DOHH2 (cell line): ENCODE measurements around the gene VAV2.

Experiments
- H3F3A ChIP-seq: fragments of 200-600 bp; sonication (generic), shearing (Covaris generic); 2 replicates; pipeline ENCODE4 v1.6.0; 2016; ENCODE audit warnings: antibody characterized with exemption, mild to moderate bottlenecking; ENCODE audit not compliant: control insufficient read depth, insufficient read depth
- H3K27ac ChIP-seq: fragments of 200-600 bp; sonication (generic); 2 replicates; pipeline ENCODE4 v1.5.1; 2014; ENCODE audit warnings: low read depth, mild to moderate bottlenecking, low read length, moderate library complexity
- H3K27me3 ChIP-seq: fragments of 200-600 bp; sonication (generic); 2 replicates; pipeline ENCODE4 v1.6.1; 2014; ENCODE audit warnings: mild to moderate bottlenecking, low read length, mixed read lengths; ENCODE audit not compliant: control insufficient read depth
- H3K36me3 ChIP-seq: fragments of 200-600 bp; sonication (generic); 2 replicates; pipeline ENCODE4 v1.6.1; 2014; ENCODE audit warnings: mild to moderate bottlenecking, low read length, moderate library complexity, mixed read lengths; ENCODE audit not compliant: control insufficient read depth
- H3K4me1 ChIP-seq: fragments of 200-600 bp; sonication (generic); 2 replicates; pipeline ENCODE4 v1.6.1; 2014; ENCODE audit warnings: mild to moderate bottlenecking, low read length, mixed read lengths; ENCODE audit not compliant: control insufficient read depth
- H3K4me2 ChIP-seq: fragments of 200-600 bp; sonication (generic); 2 replicates; pipeline ENCODE4 v1.6.0; 2014; ENCODE audit warnings: mild to moderate bottlenecking, low read length, moderate library complexity
- H3K4me3 ChIP-seq: fragments of 200-600 bp; sonication (generic); 2 replicates; pipeline ENCODE4 v1.5.1; 2014; ENCODE audit warnings: mild to moderate bottlenecking, low read length, mixed read lengths
- H3K79me2 ChIP-seq: fragments of 200-600 bp; sonication (generic); 2 replicates; pipeline ENCODE4 v1.6.1; 2014; ENCODE audit warnings: mild to moderate bottlenecking, low read length, mixed read lengths; ENCODE audit not compliant: control insufficient read depth
- H3K9me2 ChIP-seq: fragments of 200-600 bp; sonication (generic); replicated peaks from 2 replicates; pipeline ENCODE4 v1.6.1; 2014; ENCODE audit warnings: mild to moderate bottlenecking, low read length, mixed read lengths; ENCODE audit not compliant: control insufficient read depth
- H3K9me3 ChIP-seq: fragments of 200-600 bp; sonication (generic); 2 replicates; pipeline ENCODE4 v1.6.1; 2014; ENCODE audit warnings: antibody characterized with exemption, low read length, mixed read lengths; ENCODE audit not compliant: control insufficient read depth, insufficient read depth
- H4K20me1 ChIP-seq: fragments of 200-600 bp; sonication (generic); 2 replicates; pipeline ENCODE4 v1.6.0; 2014; ENCODE audit warnings: low read depth, mild to moderate bottlenecking, antibody characterized with exemption, low read length, moderate library complexity; ENCODE audit not compliant: control insufficient read depth, insufficient read depth
- EZH2phosphoT487 ChIP-seq: fragments of 200-600 bp; sonication (generic); IDR thresholded peaks from 2 replicates; pipeline ENCODE4 v1.6.1; 2017; ENCODE audit warnings: borderline replicate concordance, mild to moderate bottlenecking, antibody characterized with exemption, low read length, moderate library complexity, mixed read lengths
- TF ChIP-seq, protein P1 (sequence below): fragments of 200-600 bp; sonication (generic); IDR thresholded peaks from one replicate; pipeline ENCODE4 v1.5.1; 2014; ENCODE audit warnings: antibody characterized with exemption, mild to moderate bottlenecking, low read depth, low read length; ENCODE audit not compliant: poor library complexity, severe bottlenecking

VAV2 gene

DNA sequence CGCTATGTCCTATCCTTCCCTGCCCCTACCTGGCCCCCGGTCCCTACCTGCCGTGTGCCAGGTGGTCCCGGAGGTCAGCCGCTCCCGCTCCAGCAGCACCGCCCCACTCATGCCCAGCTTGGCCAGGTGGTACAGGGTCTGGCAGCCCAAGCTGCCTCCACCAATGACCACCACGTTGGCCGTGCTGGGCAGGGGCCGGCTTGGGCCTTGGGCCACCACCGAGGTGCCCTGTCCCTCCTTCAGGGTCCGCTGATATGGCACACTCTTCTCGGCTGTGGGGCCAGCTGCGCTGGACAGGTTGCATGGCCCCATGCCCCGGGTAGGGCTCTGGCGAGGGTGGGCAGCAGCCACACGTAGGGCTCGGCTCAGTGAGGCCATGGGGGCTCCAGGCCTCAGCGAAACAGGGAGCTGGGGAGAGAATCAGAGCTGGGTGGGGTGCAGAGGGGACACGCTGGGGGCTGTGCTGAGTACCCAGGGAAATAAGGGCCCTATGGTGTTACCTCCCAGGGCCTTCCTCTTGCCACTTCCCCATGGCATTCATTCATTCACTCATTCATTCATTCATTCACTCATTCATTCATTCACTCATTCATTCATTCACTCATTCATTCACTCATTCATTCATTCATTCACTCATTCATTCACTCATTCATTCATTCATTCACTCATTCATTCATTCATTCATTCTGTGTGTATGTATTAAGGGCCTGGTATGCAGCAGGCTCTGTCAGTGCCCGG, 258.2 kb downstream of the VAV2 start:
- Histone ChIP-seq H3K27ac (no peak overlapping the region), H3K4me2 (no peak overlapping the region), H3K9me2 (no peaks in the 10 kb centered on the region), H3K4me1 (peaks cover 26% of the 10 kb centered on the region), H3K36me3 (no peaks in the 10 kb centered on the region), H3K79me2 (no peaks in the 10 kb centered on the region), H3K27me3 (peaks cover 32% of the 10 kb centered on the region), H3K4me3 (no peak overlapping the region), H3F3A (no peaks in the 10 kb centered on the region), H4K20me1 (0 out of 2 replicates have a peak, but pooled peaks cover 3% of the 10 kb centered on the region), H3K9me3 (no peaks in the 10 kb centered on the region)
- TF ChIP-seq, protein P1, sequence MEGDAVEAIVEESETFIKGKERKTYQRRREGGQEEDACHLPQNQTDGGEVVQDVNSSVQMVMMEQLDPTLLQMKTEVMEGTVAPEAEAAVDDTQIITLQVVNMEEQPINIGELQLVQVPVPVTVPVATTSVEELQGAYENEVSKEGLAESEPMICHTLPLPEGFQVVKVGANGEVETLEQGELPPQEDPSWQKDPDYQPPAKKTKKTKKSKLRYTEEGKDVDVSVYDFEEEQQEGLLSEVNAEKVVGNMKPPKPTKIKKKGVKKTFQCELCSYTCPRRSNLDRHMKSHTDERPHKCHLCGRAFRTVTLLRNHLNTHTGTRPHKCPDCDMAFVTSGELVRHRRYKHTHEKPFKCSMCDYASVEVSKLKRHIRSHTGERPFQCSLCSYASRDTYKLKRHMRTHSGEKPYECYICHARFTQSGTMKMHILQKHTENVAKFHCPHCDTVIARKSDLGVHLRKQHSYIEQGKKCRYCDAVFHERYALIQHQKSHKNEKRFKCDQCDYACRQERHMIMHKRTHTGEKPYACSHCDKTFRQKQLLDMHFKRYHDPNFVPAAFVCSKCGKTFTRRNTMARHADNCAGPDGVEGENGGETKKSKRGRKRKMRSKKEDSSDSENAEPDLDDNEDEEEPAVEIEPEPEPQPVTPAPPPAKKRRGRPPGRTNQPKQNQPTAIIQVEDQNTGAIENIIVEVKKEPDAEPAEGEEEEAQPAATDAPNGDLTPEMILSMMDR = no peak
- TF ChIP-seq EZH2phosphoT487 = no peak

DNA sequence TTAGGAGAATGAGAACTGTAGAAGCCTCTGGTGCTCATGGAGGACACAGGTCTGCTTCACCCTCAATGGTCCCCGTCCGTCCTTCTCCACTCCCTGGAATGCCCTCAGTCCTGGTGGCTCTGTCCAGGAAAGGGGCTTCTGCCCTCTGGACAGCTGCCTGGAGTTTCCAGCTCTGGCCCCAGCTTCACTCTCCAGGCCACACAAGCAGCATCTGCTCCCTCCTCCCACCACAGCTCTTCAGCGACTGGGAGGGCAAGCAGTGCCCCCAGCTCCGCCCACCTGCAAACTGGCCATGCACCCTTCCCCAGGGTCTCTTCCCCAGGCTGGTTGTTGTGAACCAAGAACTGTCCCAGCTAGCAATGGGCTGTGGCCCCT, 258.7 kb downstream of the VAV2 start:
- Histone ChIP-seq H4K20me1 (0 out of 2 replicates have a peak, but pooled peaks cover 3% of the 10 kb centered on the region), H3K4me3 (no peak overlapping the region), H3K9me2 (no peaks in the 10 kb centered on the region), H3K27ac (no peak overlapping the region), H3K4me1 (peaks cover 23% of the 10 kb centered on the region), H3F3A (no peaks in the 10 kb centered on the region), H3K79me2 (no peaks in the 10 kb centered on the region), H3K36me3 (no peaks in the 10 kb centered on the region), H3K9me3 (no peaks in the 10 kb centered on the region), H3K27me3 (peaks cover 27% of the 10 kb centered on the region), H3K4me2 (no peak overlapping the region)
- no peak for TF ChIP-seq EZH2phosphoT487
- TF ChIP-seq, protein P1 = no peak

DNA sequence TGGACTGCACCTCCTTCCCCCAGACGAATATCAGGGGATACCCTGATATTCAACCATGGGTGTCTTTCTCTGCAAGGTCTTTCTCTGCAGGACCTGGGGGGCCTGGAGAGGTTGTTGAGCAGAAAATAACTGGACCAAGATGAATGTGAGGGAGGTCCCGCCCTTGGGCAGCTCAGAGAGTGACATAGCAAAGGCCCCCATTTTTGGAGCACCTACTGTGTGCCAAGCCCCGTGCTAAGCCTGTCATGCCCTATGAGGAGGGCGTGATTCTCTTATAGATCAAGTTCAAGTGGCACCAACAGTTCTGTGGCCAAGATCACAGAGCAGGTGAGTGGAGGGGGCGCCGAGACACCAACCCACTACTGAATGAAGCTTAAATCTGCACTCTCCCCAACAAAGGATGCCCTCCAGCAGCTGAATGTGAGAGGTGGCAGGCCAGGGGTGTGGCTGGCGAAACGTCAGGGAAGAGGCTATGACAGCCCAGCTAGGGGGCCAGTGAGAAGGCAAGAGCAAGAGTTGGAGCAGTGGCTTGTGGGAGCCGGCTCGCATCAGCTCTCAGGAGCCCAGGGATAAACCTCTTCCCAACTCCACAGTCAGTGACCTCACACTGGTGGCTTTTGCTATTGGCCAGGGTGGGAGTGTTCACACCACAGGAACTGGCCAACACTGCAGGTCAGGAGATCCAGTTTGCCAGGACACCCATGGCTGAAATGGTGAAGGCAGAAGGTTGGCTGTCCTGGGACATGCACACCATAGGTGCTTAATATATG, 259.3 kb downstream of the VAV2 start:
- Histone ChIP-seq H3K27ac (no peak overlapping the region), H4K20me1 (0 out of 2 replicates have a peak, but pooled peaks cover 1% of the 10 kb centered on the region), H3K4me3 (no peak overlapping the region), H3K9me2 (no peaks in the 10 kb centered on the region), H3K4me1 (peaks cover 18% of the 10 kb centered on the region), H3K9me3 (no peaks in the 10 kb centered on the region), H3K79me2 (no peaks in the 10 kb centered on the region), H3K27me3 (peaks cover 27% of the 10 kb centered on the region), H3K4me2 (no peak overlapping the region), H3K36me3 (no peaks in the 10 kb centered on the region), H3F3A (no peaks in the 10 kb centered on the region)
- TF ChIP-seq EZH2phosphoT487 = no peak
- TF ChIP-seq, protein P1 = no peak
